Heart left ventricle (tissue), 16 donors: ENCODE measurements around the gene CZIB. TPM values are rescaled to one million over a fixed set of nuclear protein-coding genes. Genes with fewer than 3 reads are reported as not detected.
A peak's percentile ranks its signal among the peaks of the same experiment; 100 is the strongest.

Source experiments
- ATAC-seq, 4 donors: fragments of 200-7000 bp; cut with Tn5 transposase; one replicate each; pipeline ENCODE4 v1.9.1; 2020 to 2022; ENCODE audit warnings: moderate library complexity in 4 of 4, mild to moderate bottlenecking in 3 of 4, moderate number of reproducible peaks in 1 of 4
- DNase-seq, 5 donors: peaks; one replicate each; pipeline ENCODE4 v3.0.0-alpha.2; 2020
- H3K27ac ChIP-seq, 12 donors: fragments of 200-600 bp; sonication (generic) in 4 of 12; one replicate each; pipeline versions ENCODE4 v1.5.0 to v1.8.0; 2016 to 2022; ENCODE audit warnings: mild to moderate bottlenecking in 2 of 12
- H3K27me3 ChIP-seq, 9 donors: fragments of 200-600 bp; sonication (generic) in 2 of 9; one replicate each; pipeline versions ENCODE4 v1.5.1 to v1.8.0; 2016 to 2022; ENCODE audit warnings: mild to moderate bottlenecking in 3 of 9
- H3K36me3 ChIP-seq, 9 donors: fragments of 200-600 bp; sonication (generic) in 2 of 9; one replicate each; pipeline versions ENCODE4 v1.5.0 to v1.8.0; 2018 to 2022; ENCODE audit warnings: mild to moderate bottlenecking in 2 of 9
- H3K4me1 ChIP-seq, 12 donors: fragments of 200-600 bp; sonication (generic) in 4 of 12; one replicate each; pipeline versions ENCODE4 v1.5.0 to v1.8.0; 2016 to 2022; ENCODE audit warnings: mild to moderate bottlenecking in 3 of 12
- H3K4me3 ChIP-seq, 12 donors: fragments of 200-600 bp; sonication (generic) in 4 of 12; one replicate each; pipeline versions ENCODE4 v1.5.0 to v1.8.0; 2017 to 2022; ENCODE audit warnings: mild to moderate bottlenecking in 9 of 12, moderate library complexity in 4 of 12
- H3K9me3 ChIP-seq, 12 donors: fragments of 200-600 bp; sonication (generic) in 4 of 12; one replicate each; pipeline versions ENCODE4 v1.5.0 to v1.8.0; 2016 to 2022; ENCODE audit warnings: mild to moderate bottlenecking in 1 of 12
- CTCF ChIP-seq, 12 donors: fragments of 200-600 bp; sonication (generic) in 4 of 12; IDR thresholded peaks; one replicate each; pipeline versions ENCODE4 v1.5.0 to v1.8.0; 2018 to 2022; ENCODE audit warnings: antibody characterized with exemption in 12 of 12, mild to moderate bottlenecking in 5 of 12
- POLR2A ChIP-seq, 2 donors: fragments of 450-650 bp; IDR thresholded peaks; one replicate each; pipeline ENCODE4 v1.6.1; 2017; ENCODE audit warnings: antibody characterized with exemption in 2 of 2, mild to moderate bottlenecking in 2 of 2, moderate library complexity in 2 of 2
- WGBS, 4 donors: extraction: QIAGEN DNeasy Blood & Tissue Kit in 2 of 4; methylation state at CpG; one replicate each; pipeline versions ENCODE4 v1.1.5 to v1.1.7; 2013 to 2018; 5-methylcytosine and 5-hydroxymethylcytosine counted together
- intact Hi-C, 10 donors: fragments of 100-400 bp; cut with DNase I; formaldehyde crosslinking; loops; one replicate each; pipeline versions ENCODE4 v1.11.1 to v1.14.2; 2022
- polyA plus RNA-seq, 2 donors: library from polyadenylated mRNA; stranded (reverse); fragments of 200-250 nt; gene quantifications; one replicate each; pipeline ENCODE4 v1.2.3, GENCODE V29; 2013
- total RNA-seq, 9 donors: library from RNA; depleted of rRNA in 2 of 9; stranded (reverse); fragments of >200 nt in 2 of 9; fragmentation: NEBNext Ultra II Directional in 3 of 9; extraction: Animal tissue kit (Norgen Biotek cat#: 25700) in 3 of 9; gene quantifications; one replicate each; pipeline versions ENCODE4 v1.1.0 to v1.2.4, GENCODE V29; 2016 to 2023
- donor health status: ischemic (EF 13 %, LVEDD 7.1; RV severe dilation, severe dysfunction).
- donor health status: healthy with polysubstance abuse.
- donor health status: DM: no; HTN: yes; CAD: no.
- donor health status: DM: no; HTN: no; CAD: no.
- donor health status: ischemic (EF 25% LVEDD 6.9; RV normal size, moderate dysfunction).
- donor health status: ischemic (EF 25% LVEDD 5.7; RV mildly dilated, moderate dysfunction).
- donor health status: healthy.
- donor health status: DM: yes; HTN: yes; CAD: no.
- donor health status: ischemic (EF 35%, LVEDD 5.7; RV mildly dilated, moderate dysfunction).
- donor health status: nonischemic (EF 11% LVEDD 7.7; RV severe dilation, severe dysfunction).
- donor health status: DM: yes; HTN: yes; CAD: no.
- donor health status: PGD.
- donor health status: ischemic (EF 29% LVEDD 5.4; RV normal size, mild dysfunction).
- donor health status: nonischemic (EF 23%, LVEDD 6.1; RV moderate dilation, normal function).

Gene CZIB
- total and polyA plus RNA-seq, 11 donors: 39.4 to 85.0 (median 46.1) TPM

- DNase-seq: no peak
- Histone ChIP-seq H3K36me3 (peaks cover 0 to 21% (median 0%) of the 10 kb centered on the region in 9 donors), H3K27me3 (no peaks in the 10 kb centered on the region), H3K27ac (no peak overlapping the region), H3K4me1 (peaks cover 0 to 4% (median 0%) of the 10 kb centered on the region in 12 donors), H3K9me3 (no peaks in the 10 kb centered on the region), H3K4me3 (no peak overlapping the region)
- intact Hi-C loops: no loop called here
- WGBS, 4 donors: 94 to 99% (median 96%) methylated on average over 4 of the region's 4 CpGs
- TF ChIP-seq CTCF (IDR thresholded peaks at IDR 0.05) (no peak), POLR2A (IDR thresholded peaks at IDR 0.05) (no peak)
- ATAC-seq: no peak
These were observed 34.6 kb upstream of the CZIB start for GRCh38 chr1:53255031-53255430.

- Histone ChIP-seq H3K27me3 (no peaks in the 10 kb centered on the region), H3K9me3 (no peaks in the 10 kb centered on the region), H3K27ac (no peak overlapping the region), H3K4me1 (peaks cover 0 to 6% (median 0%) of the 10 kb centered on the region in 12 donors), H3K4me3 (no peak overlapping the region), H3K36me3 (peaks cover 0 to 19% (median 0%) of the 10 kb centered on the region in 9 donors)
- no peak for DNase-seq
- no peak for ATAC-seq
- no peak for TF ChIP-seq POLR2A (IDR thresholded peaks at IDR 0.05)
- no peak for TF ChIP-seq CTCF (IDR thresholded peaks at IDR 0.05)
- WGBS, 4 donors: 40 to 50% (median 47%) methylated on average over 4 of the region's 4 CpGs
- intact Hi-C loops: no loop called here
These were observed 33.7 kb upstream of the CZIB start for GRCh38 chr1:53254011-53254640.

GRCh38 chr1:53250325-53250724 is 29.9 kb upstream of the CZIB start:
- intact Hi-C loops: no loop called here
- H3K27me3 ChIP-seq: no peaks in the 10 kb centered on the region
- H3K4me3 ChIP-seq: no peak overlapping the region
- no peaks in the 10 kb centered on the region for H3K9me3 ChIP-seq
- TF ChIP-seq CTCF (IDR thresholded peaks at IDR 0.05): no peak
- no peak for TF ChIP-seq POLR2A (IDR thresholded peaks at IDR 0.05)
- ATAC-seq: no peak
- H3K4me1 ChIP-seq: peaks cover 0 to 7% (median 0%) of the 10 kb centered on the region in 12 donors
- DNase-seq: no peak
- peaks cover 0 to 26% (median 0%) of the 10 kb centered on the region in 9 donors for H3K36me3 ChIP-seq
- WGBS, 4 donors: 68 to 81% (median 73%) methylated on average over 4 of the region's 4 CpGs
- no peak overlapping the region for H3K27ac ChIP-seq

- peaks cover 0 to 7% (median 0%) of the 10 kb centered on the region in 12 donors for H3K4me1 ChIP-seq
- no peak overlapping the region for H3K27ac ChIP-seq
- ATAC-seq (peak; percentile 11 to 54 (median 46)), DNase-seq (no peak)
- H3K27me3 ChIP-seq: no peaks in the 10 kb centered on the region
- H3K36me3 ChIP-seq: peaks cover 0 to 27% (median 0%) of the 10 kb centered on the region in 9 donors
- WGBS, 4 donors: 27 to 31% (median 29%) methylated on average over 3 of the region's 3 CpGs
- no peak overlapping the region for H3K4me3 ChIP-seq
- TF ChIP-seq POLR2A (IDR thresholded peaks at IDR 0.05): no peak
- no peak for TF ChIP-seq CTCF (IDR thresholded peaks at IDR 0.05)
- intact Hi-C loops: no loop called here
- no peaks in the 10 kb centered on the region for H3K9me3 ChIP-seq
These were observed 29.3 kb upstream of the CZIB start for GRCh38 chr1:53249706-53250105.
